GM18951 (cell line): ENCODE results near the gene TNFAIP3.
"Not testable (repeated sequence)": the region's sequence is repeated elsewhere in the genome, so short reads cannot be mapped to it uniquely, and the experiment has no call there.

Source experiments
- POLR2A ChIP-seq: IDR thresholded peaks from 4 replicates; pipeline ENCODE4 v1.6.1; 2011; ENCODE audit warnings: mild to moderate bottlenecking; ENCODE audit not compliant: insufficient read length, insufficient read depth; ENCODE audit errors: extremely low read depth
- in situ Hi-C: fragments of 300-500 bp; cut with MboI; formaldehyde crosslinking; loops from one replicate; pipeline ENCODE4 v1.12.0; 2022; ENCODE audit warnings: low sequenced_read_pairs, mixed read lengths, inconsistent platforms; ENCODE audit not compliant: unreplicated experiment

Gene TNFAIP3

GRCh38 chr6:137832110-137832509 lies 34.9 kb upstream of the TNFAIP3 start:
- no peak for TF ChIP-seq POLR2A
- in situ Hi-C loops = no loop called here

- in situ Hi-C loops = no loop called here
- no peak for TF ChIP-seq POLR2A
Measured at GRCh38 chr6:137834508-137834907, 32.6 kb upstream of the TNFAIP3 start.

- in situ Hi-C loops = no loop called here
- TF ChIP-seq POLR2A = no peak
Measured at GRCh38 chr6:137836788-137837187, 30.3 kb upstream of the TNFAIP3 start.

GRCh38 chr6:137838090-137838489 lies 29.0 kb upstream of the TNFAIP3 start:
- in situ Hi-C loops = not testable (repeated sequence)

- in situ Hi-C loops = not testable (repeated sequence)
Measured at GRCh38 chr6:137838597-137838996, 28.5 kb upstream of the TNFAIP3 start.

GRCh38 chr6:137839076-137839475 lies 28.0 kb upstream of the TNFAIP3 start:
- in situ Hi-C loops = no loop called here

GRCh38 chr6:137840252-137840651 lies 26.8 kb upstream of the TNFAIP3 start:
- TF ChIP-seq POLR2A = no peak
- in situ Hi-C loops = no loop called here

More at GRCh38 chr6:137839076-137839475, 28.0 kb upstream of the TNFAIP3 start:
- TF ChIP-seq POLR2A = no peak

GRCh38 chr6:137843211-137843610 lies 23.8 kb upstream of the TNFAIP3 start:
- in situ Hi-C loops = no loop called here
- TF ChIP-seq POLR2A = no peak

- in situ Hi-C loops = not testable (repeated sequence)
Measured at GRCh38 chr6:137844327-137844726, 22.7 kb upstream of the TNFAIP3 start.

GRCh38 chr6:137844773-137845172 lies 22.3 kb upstream of the TNFAIP3 start:
- in situ Hi-C loops = not testable (repeated sequence)

- no peak for TF ChIP-seq POLR2A
- in situ Hi-C loops = no loop called here
Measured at GRCh38 chr6:137845460-137845859, 21.6 kb upstream of the TNFAIP3 start.

GRCh38 chr6:137846274-137846673 lies 20.8 kb upstream of the TNFAIP3 start:
- in situ Hi-C loops = no loop called here

GRCh38 chr6:137846772-137847313 lies 20.2 kb upstream of the TNFAIP3 start:
- TF ChIP-seq POLR2A = no peak
- in situ Hi-C loops = no loop called here

More at GRCh38 chr6:137846274-137846673, 20.8 kb upstream of the TNFAIP3 start:
- TF ChIP-seq POLR2A = no peak

- in situ Hi-C loops = no loop called here
- TF ChIP-seq POLR2A = no peak
Measured at GRCh38 chr6:137847748-137848147, 19.3 kb upstream of the TNFAIP3 start.

- in situ Hi-C loops = no loop called here
Measured at GRCh38 chr6:137848672-137849071, 18.4 kb upstream of the TNFAIP3 start.

GRCh38 chr6:137849181-137849980 lies 17.7 kb upstream of the TNFAIP3 start:
- in situ Hi-C loops = no loop called here
- TF ChIP-seq POLR2A = no peak

More at GRCh38 chr6:137848672-137849071, 18.4 kb upstream of the TNFAIP3 start:
- TF ChIP-seq POLR2A = no peak
